Stimulated activated naive CD4-positive, alpha-beta T cell treated with Interleukin-2 at 50 U/mL for 16 hours (primary cell): ENCODE measurements around the gene GPR37.

Source experiments
- DNase-seq: peaks from one replicate; lab custom pipeline; 2025; lab: John Stamatoyannopoulos, UW

The GPR37 gene

DNA sequence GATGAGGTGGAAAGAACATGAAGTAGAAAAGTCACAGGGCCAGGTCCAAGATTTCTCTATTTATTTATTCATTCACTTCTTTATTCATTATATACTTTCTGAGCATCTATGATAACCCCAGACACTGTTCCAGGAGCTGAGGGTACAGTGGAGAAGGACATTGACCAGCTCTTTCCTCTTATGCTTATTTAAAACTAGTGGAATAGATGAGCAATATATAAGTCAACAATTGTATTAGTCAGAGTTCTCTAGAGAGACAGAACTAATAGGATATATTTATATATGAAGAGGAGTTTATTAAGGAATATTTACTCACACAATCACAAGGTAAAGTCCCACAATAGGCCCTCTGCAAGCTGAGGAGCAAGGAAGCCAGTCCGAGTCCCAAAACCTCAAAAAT, 15.0 kb upstream of the GPR37 start:
- DNase-seq: no peak

DNA sequence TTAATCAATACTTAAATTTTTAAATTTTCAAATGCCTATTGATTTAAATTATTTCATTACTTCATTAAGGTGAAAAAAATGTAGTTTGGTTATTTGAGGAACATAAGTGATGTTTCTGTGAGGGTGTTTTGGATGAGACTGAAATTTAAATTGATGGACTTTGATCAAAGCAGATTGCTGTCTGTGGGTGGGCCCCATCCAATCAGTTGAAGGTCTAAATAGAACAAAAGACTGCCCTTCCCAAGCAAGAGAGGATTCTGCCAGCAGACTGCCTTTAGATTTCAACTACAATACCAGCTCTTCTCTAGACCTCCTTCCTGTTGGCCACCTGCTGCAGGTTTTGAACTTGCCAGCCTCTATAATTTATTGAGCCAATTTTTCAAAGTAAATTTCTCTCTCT, 14.5 kb upstream of the GPR37 start:
- no peak for DNase-seq

DNA sequence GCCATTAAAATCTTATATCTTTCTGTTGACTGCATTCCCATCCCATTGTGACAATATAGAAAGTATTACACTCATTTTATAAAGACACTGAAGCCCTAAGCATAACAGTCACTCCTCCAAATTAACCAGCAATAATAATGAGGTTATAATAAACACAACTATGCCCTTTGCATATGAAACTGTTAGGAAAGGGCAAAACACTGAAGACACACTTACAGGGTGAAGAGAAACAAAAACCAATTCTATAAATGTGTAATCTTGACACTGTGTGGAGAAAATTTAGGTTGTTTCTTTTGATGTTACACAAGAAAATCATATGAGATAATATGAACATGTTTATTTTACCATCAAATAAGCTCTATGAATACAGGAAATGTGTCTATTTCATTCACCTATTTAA, 14.0 kb upstream of the GPR37 start:
- no peak for DNase-seq

DNA sequence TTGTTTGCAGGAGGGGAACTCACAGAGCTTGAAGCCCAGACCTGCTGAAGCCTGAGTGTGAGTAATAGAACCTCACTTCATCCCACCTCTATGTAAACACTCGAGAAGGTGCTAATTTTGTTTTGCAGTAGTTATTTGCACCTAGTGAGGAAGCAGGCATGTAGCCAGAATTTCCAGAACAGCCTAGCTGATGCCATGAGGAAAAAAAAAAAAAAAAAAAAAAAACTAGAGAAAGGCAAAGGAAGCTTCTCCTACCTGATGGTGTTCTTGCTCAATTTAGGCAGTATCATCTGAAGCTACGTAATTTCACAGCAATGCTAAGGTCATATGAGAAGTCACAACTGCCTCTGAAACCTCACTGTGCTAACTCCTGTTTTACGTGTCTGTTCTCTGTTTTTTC, 13.6 kb upstream of the GPR37 start:
- DNase-seq: no peak

DNA sequence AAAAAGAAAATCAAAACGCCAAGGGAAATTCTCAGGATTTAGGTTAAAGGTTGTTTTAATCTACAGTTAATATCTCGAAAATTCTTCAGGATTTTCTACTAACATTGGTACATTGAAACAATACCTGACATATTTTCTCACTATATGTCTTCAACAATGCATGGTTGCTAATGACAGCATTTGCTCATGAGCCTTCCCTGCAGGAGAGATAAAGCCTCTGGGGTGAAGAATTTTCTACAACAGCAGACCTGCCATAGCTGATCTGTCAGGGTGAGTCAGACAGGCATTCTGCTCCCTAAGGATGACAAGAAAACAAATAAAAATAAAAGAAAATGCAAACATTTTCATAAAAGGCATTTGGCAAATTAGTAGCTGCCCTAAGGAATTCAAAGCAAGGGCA, 11.7 kb upstream of the GPR37 start:
- DNase-seq: no peak

DNA sequence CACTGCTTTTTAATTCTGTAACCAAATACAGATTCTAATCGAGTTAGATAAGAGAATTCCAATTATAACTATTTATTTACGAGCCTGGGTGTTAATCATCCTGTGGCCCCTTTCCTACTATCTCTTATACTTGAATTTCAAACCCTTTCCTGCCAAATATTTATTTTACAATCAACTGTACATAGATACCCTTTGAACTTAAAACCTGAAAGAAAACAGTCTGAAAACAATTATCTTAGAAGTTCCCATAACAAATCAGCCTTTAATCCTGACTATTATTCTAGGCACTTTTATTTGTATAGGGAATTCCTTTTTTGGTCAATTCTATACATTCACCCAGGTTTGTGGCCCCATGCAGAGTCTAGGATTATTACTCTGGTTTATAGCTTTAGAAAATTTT, 10.6 kb upstream of the GPR37 start:
- no peak for DNase-seq

DNA sequence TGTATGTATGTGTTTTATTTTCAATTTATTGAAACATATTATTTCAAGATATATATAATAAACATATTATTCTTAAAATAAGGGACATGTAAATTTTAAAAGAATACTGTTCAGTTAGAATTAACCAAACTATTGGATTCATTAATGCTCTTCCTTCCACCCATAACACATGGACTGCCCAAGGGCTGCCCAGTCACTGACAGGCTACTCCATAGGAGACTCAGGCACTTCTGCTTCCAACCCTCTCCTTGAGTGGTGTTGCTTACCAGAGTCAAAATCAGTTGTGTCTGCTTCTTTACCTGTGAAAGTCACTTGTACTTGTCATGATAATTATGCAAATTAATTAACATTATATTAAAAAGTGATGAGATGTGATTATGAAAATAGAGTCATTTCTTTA, 9.8 kb upstream of the GPR37 start:
- DNase-seq: no peak

DNA sequence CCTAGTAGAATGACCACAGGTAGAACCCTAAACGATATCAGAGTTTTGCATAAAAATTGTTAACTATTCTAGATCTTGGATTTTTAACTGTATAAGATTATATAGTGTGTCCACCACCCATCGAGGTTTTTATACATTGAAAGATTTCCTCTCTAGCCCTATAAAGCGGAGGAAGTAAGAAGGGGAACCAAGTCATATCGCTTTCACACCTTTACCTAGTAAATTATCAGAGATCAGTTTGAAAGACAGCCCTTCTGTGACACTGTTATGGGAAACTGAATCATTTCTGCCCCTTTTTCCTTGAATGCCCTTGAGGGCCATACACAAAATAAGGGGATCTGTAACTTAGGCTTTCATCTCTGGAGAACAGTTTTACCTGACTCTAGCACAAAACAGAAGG, 8.3 kb upstream of the GPR37 start:
- DNase-seq: no peak

DNA sequence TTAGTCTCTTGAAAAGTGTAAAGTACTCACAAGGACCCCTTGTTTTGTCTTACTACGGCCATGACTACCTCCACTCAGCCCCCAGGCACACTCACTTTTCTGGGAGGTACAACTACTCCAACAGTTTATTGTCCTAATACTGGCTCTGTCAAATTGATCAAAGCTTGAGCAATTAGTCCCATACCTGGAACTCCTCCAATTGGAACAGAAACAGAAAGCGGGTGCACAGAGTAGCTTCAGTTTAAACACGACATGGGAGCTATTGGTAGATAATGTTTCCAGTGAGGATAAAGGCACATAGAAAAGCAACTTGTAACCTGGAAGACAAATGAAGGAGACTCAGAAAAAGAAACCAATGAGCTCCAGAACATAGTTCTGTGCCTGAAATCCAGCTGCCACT, 7.7 kb upstream of the GPR37 start:
- no peak for DNase-seq

DNA sequence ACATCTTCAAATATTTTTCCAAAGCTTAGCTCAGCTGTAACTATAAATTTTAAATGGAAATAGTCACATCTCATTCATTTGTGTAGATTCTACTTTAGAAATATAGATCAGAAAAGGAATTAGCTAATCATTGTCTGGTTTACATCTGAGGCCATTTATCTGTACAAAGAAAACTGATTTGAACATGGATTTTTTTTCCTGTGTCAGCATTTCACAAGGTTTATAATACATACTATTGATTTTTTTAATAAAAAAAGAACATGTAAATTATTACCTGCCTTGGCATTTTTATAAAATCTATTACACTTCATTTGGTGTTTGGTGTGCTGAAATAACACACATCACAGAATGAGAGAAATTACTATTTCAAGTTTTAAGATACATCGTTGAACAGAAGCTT, 3.5 kb upstream of the GPR37 start:
- no peak for DNase-seq

DNA sequence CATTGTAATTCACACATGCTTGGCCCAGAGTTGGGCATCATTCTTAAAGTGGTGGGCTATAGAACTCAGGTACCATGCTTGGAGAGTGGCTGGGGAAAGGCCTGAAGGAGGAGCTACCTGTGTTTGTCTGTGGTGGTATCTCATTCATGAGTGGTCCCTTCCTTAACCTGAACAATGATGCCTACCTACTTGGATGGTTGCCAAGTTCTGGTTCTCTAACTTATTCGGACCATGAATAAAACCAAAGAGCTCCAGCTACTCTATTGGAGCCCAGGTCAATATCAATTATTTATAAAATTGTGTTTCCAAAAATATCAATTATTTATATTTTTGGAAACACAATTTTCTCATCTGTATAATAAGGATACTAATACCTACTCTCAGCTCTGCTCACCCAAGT, 2.9 kb upstream of the GPR37 start:
- DNase-seq: no peak

DNA sequence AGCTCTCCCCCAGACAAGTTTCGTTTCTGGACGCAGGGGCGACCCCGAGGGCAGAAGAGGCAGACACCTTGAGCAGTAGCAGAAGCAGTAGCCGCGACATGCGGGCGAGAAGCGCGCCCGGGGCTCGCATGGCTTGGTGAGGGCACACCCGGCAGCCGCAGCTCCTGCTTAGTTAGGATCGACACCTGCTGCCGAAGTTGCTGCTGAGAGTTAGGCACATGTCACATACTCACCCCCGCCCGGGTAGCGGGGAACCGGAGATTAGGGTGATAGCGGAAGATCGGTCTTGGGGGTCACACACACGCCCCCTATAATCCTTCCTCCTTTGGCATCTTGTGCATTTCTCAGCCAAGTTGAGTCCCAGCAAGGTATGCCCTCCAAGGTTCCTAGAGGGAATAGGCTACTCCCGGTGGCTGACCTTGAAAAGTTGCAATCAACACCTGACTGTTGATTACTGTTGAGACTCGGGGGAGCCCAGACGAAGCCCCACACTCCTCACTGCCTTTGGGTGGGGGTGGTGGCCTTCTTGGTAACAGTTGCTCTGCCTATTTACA, 668 bp downstream of the GPR37 start:
- no peak for DNase-seq

DNA sequence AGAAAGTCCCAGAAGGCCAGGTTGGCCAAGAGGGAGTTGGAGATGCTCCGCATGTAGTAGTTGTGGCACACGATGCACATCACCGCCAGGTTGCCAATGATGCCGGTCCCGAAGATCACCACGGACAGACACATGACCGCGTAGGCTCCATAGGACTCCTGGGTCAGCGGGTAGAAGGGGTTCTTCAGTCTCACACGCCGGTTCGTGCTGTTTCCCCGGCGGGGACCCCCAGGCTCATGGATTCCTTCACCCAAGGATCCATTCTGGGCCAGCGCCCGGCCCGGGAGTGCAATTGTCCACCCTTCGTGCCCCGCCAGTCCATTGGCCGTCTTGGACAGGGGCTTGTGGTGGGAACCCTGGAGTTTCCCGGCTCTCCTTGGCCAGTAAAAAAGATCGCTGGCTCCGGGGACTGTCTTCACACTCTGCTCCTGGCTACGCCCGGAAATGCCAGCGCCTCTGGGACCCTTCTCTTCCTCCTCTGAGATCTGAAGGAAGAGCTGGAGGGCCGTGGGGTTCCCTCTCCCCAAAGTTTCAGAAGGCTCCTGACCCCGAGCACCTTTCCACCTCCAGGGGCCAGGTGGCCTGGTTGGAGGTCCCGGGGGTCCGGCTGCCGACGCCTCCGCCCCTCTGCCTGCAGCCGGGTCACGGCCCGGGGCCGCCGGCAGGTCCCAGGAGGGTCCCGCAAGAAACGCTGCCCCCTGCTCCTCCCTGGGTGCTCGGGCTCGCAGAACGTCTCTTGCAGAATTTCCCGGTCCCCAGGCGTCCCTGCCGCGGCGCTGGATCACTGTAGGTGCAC, 1.3 kb downstream of the GPR37 start:
- DNase-seq: no peak

DNA sequence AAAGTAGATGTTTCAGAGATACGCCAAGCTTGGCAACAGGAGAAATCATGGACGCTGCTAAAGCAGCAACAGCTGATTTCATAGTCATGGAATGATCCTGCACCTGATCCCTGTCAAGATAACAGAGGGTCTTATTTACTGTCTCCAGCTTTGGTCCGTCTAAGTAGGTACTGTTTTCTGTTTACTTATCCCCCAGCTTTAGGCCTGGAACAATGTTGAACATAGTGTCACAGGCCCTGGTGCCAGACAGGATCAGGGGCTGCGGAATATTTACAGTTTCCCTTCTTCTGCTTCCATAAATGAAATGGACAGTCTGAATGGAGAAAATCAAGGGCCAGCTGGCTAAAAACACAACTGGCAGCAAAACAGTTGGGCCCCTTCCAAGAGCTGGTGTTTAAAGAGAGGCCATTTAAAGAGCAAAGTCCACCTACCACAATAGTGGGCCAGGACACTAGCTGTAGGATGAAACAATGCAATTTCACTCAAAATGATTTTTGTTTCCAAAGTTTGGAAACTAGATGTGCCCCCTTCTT, 2.9 kb downstream of the GPR37 start:
- DNase-seq: no peak

DNA sequence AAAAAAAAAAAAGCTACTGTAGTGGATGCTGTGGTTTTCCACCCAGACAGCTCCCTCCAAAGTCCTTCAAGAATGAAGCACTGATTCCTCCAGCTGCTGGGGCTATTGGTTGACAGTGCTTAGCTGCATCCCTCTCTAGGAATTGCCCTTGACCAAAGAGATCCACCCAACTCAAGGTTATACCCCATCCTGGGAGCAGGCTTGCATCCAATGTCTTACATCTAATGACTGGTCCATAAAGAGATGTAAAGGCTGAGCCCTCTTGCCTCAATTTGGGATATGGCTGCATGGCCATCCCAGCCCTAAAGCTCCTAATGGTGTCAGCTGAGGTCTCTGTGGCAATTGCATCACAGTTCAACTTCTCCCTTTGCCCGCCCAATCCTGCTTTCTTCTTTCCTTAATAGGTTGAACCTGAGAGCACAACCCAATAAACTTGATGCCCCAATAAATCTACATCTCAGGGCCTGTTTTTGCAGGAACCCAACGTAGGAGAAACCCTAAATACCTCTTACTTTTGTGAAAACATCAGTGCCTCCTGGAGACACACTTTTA, 4.4 kb downstream of the GPR37 start:
- no peak for DNase-seq

DNA sequence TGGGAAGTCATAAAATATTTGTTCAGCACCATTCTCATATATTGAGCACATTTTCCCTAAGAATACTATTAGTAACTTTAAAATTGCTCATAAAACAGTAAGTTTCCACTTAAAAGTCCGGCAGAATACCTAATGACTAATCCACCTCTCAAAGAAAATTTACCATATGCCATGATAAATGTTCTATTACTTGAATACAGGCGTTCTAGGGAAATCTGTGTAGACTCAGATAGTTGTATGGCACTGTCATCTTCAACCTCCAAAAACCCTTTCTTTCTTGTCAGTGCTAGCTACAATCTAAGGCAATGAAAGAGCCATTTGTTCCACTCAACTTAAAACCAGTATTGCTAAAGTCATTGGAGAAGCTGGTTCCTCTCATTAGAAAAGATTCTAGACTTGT, 7.3 kb downstream of the GPR37 start:
- DNase-seq: no peak

DNA sequence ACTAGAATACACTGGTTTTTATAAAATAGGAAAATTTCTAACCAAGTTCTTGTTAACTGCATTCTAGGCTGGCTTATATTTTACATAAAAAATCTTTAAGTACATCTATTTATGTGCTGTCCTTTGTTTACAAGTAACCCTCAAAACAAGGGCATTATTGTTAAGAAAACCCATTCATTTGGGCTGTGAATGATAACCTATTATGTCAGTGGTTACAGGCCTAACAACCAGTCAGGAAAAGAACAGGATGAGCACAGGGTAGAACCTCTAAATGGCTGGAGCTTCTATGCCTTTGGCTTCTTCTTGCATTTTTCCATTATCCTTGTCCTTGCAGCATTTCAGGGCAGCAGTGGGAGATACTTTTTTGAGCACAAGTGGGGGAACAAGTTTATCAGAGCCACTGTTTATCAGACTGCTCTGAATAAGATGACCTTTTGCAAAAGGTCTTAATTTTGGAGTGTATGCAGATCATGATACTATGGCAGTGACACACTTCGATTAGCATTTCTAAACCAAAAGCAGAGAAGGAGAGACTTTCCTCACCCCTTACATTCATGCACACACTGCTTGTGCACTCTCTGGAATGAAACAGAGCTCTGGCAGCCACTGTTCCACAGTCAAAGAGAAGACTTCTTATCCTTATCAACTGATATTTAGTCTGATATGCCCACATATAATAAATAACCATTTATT, 10.9 kb downstream of the GPR37 start:
- no peak for DNase-seq

DNA sequence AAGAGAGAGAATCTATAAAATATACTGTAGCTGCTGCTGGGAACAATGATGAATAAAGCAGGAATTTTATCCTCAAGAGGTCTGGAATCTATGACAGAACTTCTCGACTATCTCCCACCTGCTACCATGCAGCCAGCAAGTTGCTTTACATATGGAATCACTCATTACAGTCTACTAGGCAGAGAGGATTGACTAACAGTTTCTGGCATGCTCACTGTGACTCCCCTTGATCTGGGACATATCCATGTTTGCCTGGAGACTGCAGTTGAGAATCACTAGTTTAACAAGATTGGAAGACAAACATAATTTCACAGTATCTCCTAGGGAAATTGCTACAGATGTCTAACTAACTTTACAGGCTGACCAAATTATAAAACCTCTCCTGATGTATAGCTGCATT, 13.3 kb downstream of the GPR37 start:
- DNase-seq: no peak

DNA sequence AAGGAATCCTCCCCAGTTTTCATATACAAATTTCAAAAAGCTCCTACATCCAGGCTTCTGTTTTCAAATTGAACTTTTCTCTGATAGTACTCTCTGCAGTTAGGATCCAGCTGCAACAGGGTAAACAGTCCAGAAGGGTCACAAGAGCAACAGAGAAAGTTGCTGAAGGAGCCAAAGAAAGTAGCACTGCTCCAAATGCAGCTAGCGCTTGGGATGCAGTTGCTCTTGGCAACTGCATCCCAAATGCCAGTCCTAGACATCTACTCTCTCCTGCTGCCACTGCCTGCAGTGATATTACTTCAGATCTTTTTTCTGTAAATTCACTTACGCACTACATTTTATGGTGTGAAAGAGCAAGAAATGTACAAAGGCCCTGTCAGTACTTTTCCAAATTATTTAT, 14.6 kb downstream of the GPR37 start:
- no peak for DNase-seq

DNA sequence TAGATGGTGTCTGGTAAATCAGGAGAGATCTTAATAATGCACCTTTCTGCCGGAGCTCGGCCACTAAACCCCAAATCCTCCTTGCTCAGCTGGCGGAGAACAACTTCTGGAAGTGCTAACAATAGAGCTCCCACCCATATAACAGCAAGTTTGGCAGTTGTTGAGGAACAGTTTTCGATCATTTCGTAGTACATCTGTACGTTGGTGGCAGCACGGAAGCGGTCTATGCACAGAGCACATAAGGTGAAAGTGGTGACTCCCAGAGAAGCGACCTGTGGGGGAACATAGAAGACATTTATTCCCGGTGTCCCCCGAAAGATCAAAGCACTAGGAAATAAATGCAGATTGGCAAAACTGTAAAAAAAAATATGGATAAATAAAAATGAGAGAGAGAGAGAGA, 18.5 kb downstream of the GPR37 start:
- DNase-seq: no peak

DNA sequence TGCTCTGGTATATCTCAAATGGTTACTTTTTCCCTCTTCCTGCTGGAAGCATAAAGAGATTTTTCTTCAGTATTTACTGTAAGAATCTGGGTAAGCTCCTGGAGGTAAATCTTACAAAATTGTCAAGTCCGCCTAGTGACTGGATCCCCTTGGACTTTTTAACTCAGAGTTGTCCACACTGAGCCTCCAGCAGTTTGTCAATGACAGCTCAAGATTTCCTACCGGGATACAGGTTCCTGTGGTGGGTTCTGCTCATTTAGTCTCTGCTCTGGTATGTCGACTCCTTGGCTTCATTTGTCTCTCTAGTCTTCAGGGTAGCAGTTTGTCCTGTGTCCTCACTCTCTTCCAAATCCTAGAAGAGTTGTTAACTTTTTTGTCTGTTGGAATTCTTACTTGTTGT, 27.0 kb downstream of the GPR37 start:
- DNase-seq: no peak

DNA sequence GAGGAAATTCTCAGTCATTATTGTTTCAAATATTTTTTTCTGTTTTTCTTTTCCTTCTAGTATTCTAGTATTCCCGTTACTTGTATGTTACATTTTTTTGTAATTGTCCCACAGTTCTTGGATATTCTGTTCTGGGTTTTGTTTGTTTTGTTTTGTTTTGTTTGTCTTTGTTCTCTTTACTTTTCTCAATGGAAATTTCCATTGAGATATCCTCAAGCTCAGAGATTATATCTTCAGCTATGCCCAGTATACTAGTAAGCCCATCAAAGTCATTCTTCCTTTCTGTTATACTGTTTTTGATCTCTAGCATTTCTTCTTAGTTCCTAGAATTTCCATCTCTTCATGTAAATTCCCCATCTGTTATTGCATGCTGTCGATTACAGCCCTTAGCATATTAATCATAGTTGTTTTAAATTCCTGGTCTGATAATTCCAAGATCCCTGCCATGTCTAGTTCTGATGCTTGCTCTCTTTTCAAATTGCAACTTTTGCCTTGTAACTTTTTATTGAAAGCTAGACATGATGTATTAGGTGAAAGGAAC, 27.8 kb downstream of the GPR37 start:
- DNase-seq: no peak

DNA sequence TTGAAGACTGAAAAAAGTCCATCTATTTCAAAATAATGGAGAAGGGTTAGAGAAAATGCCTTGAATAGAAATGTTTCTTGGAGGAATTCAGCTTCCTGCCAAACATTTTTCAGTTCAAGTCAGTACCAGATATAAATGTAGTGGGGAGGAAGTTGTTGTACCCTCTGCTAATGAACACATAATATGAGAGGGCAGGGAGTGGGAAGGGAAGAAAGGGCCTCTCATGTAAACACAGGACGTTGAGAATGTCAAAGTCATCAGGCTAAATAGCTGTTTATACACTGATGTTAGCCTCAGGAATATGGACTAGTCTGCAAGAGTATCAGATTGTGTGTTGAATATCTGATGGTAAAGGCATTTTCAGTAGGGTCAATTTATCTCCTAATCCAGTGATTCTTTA, 37.0 kb downstream of the GPR37 start:
- no peak for DNase-seq
